ENCODE measurements around the gene GPR42.
A peak's percentile ranks its signal among the peaks of the same experiment; 100 is the strongest.

DNA sequence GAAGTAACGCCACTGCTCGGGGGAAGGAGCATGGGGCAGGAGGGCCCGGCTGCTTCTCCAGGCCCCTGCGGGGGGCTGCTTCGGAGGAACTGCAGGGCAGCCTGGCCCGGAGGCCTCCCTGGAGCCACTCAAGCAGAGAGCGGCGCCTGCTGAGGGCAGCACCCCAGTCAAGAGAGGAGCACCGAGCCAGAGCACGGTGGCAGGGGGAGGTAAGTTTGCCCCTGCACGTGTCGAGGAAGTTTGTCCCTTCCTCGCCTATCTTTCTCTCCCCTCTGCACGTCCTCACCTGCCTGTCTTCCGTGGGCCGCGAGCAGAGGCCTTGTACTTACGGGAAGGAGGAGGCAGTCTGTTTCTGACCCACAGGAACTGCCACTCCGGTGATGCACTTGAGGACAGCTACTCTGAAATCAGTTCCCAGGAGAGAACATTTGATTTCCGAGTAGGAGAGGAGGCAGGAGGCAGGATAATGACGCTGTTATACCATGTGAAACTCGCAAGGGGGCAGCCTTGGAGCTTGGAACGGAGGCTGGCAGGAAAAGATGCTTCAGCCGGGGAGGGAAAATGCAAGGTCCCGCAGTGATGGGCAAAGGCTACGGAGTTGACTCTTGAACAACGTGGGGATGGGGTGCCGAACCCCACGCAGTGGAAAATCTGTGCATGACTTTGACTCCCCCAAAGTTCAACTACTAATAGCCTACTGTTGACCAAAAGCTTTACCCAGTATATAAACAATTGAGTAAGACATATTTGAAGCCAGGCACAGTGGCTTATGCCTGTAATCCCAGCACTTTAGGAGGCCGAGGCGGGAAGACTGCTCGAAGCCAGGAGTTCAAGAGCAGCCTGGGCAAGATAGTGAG is 18.2 kb upstream of the GPR42 start:
- TF ChIP-seq CTCF (IDR thresholded peaks at IDR 0.05) (peak; percentile 52 to 78 (median 75)), POLR2A (IDR thresholded peaks at IDR 0.05) (no peak)

All from ovary (tissue), 3 donors.